H9 (cell line): ENCODE measurements around the gene KCNK10. TPM values are rescaled to one million over a fixed set of nuclear protein-coding genes. Genes with fewer than 3 reads are reported as not detected.

Source experiments
- DNase-seq: peaks from one replicate; pipeline ENCODE4 v3.0.0-alpha.2; 2017
- H2AFZ ChIP-seq: one replicate; pipeline ENCODE4 v1.6.1; 2013; ENCODE audit warnings: mild to moderate bottlenecking, low read length, control low read depth, moderate library complexity
- H2AK5ac ChIP-seq: 2 replicates; pipeline ENCODE4 v1.6.1; 2013; ENCODE audit warnings: low read length, control low read depth, mixed read lengths; ENCODE audit not compliant: insufficient read length
- H2BK120ac ChIP-seq: one replicate; pipeline ENCODE4 v1.6.1; 2013; ENCODE audit warnings: low read depth, mild to moderate bottlenecking, low read length, control low read depth, inconsistent platforms; ENCODE audit not compliant: poor library complexity, severe bottlenecking
- H2BK12ac ChIP-seq: 2 replicates; pipeline ENCODE4 v1.6.1; 2013; ENCODE audit warnings: low read length, control low read depth, mixed read lengths, low read depth; ENCODE audit not compliant: insufficient read length
- H2BK15ac ChIP-seq: 2 replicates; pipeline ENCODE4 v1.6.1; 2013; ENCODE audit warnings: low read depth, low read length, control low read depth
- H2BK20ac ChIP-seq: one replicate; pipeline ENCODE4 v1.6.1; 2013; ENCODE audit warnings: low read depth, mild to moderate bottlenecking, low read length, control low read depth, inconsistent platforms; ENCODE audit not compliant: poor library complexity, severe bottlenecking
- H2BK5ac ChIP-seq: 2 replicates; pipeline ENCODE4 v1.6.1; 2013; ENCODE audit warnings: low read length, control low read depth, mixed read lengths; ENCODE audit not compliant: insufficient read length
- H3K14ac ChIP-seq: 2 replicates; pipeline ENCODE4 v1.6.1; 2013; ENCODE audit warnings: low read length, control low read depth; ENCODE audit not compliant: insufficient read depth
- H3K18ac ChIP-seq: 2 replicates; pipeline ENCODE4 v1.6.1; 2013; ENCODE audit warnings: low read depth, mild to moderate bottlenecking, mixed read lengths, low read length, control low read depth; ENCODE audit not compliant: insufficient read length
- H3K23ac ChIP-seq: 2 replicates; pipeline ENCODE4 v1.6.1; 2013; ENCODE audit warnings: low read length, control low read depth, mixed read lengths, low read depth; ENCODE audit not compliant: insufficient read length
- H3K23me2 ChIP-seq: 2 replicates; pipeline ENCODE4 v1.6.1; 2013; ENCODE audit warnings: low read depth, mild to moderate bottlenecking, mixed read lengths, low read length, control low read depth; ENCODE audit not compliant: insufficient read length, poor library complexity, severe bottlenecking
- H3K27ac ChIP-seq: 2 replicates; pipeline ENCODE4 v1.5.1; 2013; ENCODE audit warnings: low read length, control low read depth, mixed read lengths, low read depth; ENCODE audit not compliant: insufficient read length
- H3K27me3 ChIP-seq: 2 replicates; pipeline ENCODE4 v1.6.1; 2013; ENCODE audit warnings: low read length, control low read depth, inconsistent platforms; ENCODE audit not compliant: insufficient read depth
- H3K4ac ChIP-seq: 2 replicates; pipeline ENCODE4 v1.6.1; 2013; ENCODE audit warnings: low read depth, mild to moderate bottlenecking, control low read depth, inconsistent platforms, low read length, moderate library complexity
- H3K4me1 ChIP-seq: 2 replicates; pipeline ENCODE4 v1.6.1; 2013; ENCODE audit warnings: low read length, control low read depth, inconsistent platforms; ENCODE audit not compliant: insufficient read depth
- H3K4me2 ChIP-seq: 2 replicates; pipeline ENCODE4 v1.6.1; 2013; ENCODE audit warnings: low read length, control low read depth, mixed read lengths; ENCODE audit not compliant: insufficient read length, insufficient read depth
- H3K56ac ChIP-seq: 2 replicates; pipeline ENCODE4 v1.6.1; 2013; ENCODE audit warnings: low read depth, mild to moderate bottlenecking, mixed read lengths, low read length, control low read depth; ENCODE audit not compliant: insufficient read length
- H3K79me1 ChIP-seq: 2 replicates; pipeline ENCODE4 v1.6.1; 2013; ENCODE audit warnings: low read depth, mild to moderate bottlenecking, moderate library complexity, low read length, control low read depth, inconsistent platforms; ENCODE audit not compliant: insufficient read depth, poor library complexity, severe bottlenecking
- H3K79me2 ChIP-seq: 2 replicates; pipeline ENCODE4 v1.6.1; 2013; ENCODE audit warnings: low read length, control low read depth, inconsistent platforms; ENCODE audit not compliant: insufficient read depth
- H3K9ac ChIP-seq: 2 replicates; pipeline ENCODE4 v1.6.1; 2013; ENCODE audit warnings: low read length, control low read depth, mixed read lengths; ENCODE audit not compliant: insufficient read length; ENCODE audit errors: extremely low read depth
- H3K9me3 ChIP-seq: one replicate; pipeline ENCODE4 v1.6.1; 2013; ENCODE audit warnings: low read depth, low read length, inconsistent platforms; ENCODE audit not compliant: control insufficient read depth
- H3T11ph ChIP-seq: one replicate; pipeline ENCODE4 v1.6.1; 2013; ENCODE audit warnings: mild to moderate bottlenecking, low read length, control low read depth, inconsistent platforms
- H4K20me1 ChIP-seq: one replicate; pipeline ENCODE4 v1.6.1; 2013; ENCODE audit not compliant: control insufficient read depth, insufficient read length, insufficient read depth
- H4K5ac ChIP-seq: 2 replicates; pipeline ENCODE4 v1.6.1; 2013; ENCODE audit warnings: low read depth, mild to moderate bottlenecking, mixed read lengths, low read length, control low read depth; ENCODE audit not compliant: insufficient read length
- H4K8ac ChIP-seq: replicated peaks from 2 replicates; pipeline ENCODE4 v1.6.1; 2013; ENCODE audit warnings: low read length, control low read depth, mixed read lengths, low read depth; ENCODE audit not compliant: insufficient read length
- H4K91ac ChIP-seq: 2 replicates; pipeline ENCODE4 v1.6.1; 2013; ENCODE audit warnings: low read depth, mild to moderate bottlenecking, moderate library complexity, mixed read lengths, low read length, control low read depth; ENCODE audit not compliant: insufficient read length
- H3K27ac Mint-ChIP-seq, 3 experiments: 2 replicates in 2 of 3; 3 replicates in 1 of 3; pipeline ENCODE4 v1.8.0; 2020 to 2021; ENCODE audit warnings: mixed read lengths in 3 of 3, mild to moderate bottlenecking in 1 of 3, moderate library complexity in 1 of 3
- H3K27me3 Mint-ChIP-seq: 2 replicates; pipeline ENCODE4 v1.8.0; 2021; ENCODE audit warnings: low read depth, mild to moderate bottlenecking, moderate library complexity, mixed read lengths
- H3K36me3 Mint-ChIP-seq, 3 experiments: 2 replicates in 2 of 3; 3 replicates in 1 of 3; pipeline ENCODE4 v1.8.0; 2020 to 2021; ENCODE audit warnings: low read depth in 3 of 3, mixed read lengths in 3 of 3; ENCODE audit not compliant: insufficient read depth in 1 of 3
- H3K4me1 Mint-ChIP-seq, 2 experiments: 2 replicates each; pipeline ENCODE4 v1.8.0; 2020; ENCODE audit warnings: mixed read lengths in 2 of 2
- H3K4me3 Mint-ChIP-seq, 2 experiments: 2 replicates in 1 of 2; 3 replicates in 1 of 2; pipeline ENCODE4 v1.8.0; 2020 to 2021; ENCODE audit warnings: mild to moderate bottlenecking in 2 of 2, mixed read lengths in 2 of 2, moderate library complexity in 1 of 2
- H3K9me3 Mint-ChIP-seq, 2 experiments: 2 replicates in 1 of 2; 3 replicates in 1 of 2; pipeline ENCODE4 v1.8.0; 2020; ENCODE audit warnings: mild to moderate bottlenecking in 2 of 2, mixed read lengths in 2 of 2, moderate library complexity in 1 of 2
- WGBS: extraction: QIAGEN DNeasy Blood & Tissue Kit; methylation state at CpG from one replicate; pipeline ENCODE4 v1.1.7; 2013; ENCODE audit warnings: missing lambda C conversion rate, low lambda C conversion rate, mixed read lengths; ENCODE audit not compliant: insufficient read length; ENCODE audit errors: extremely low coverage; 5-methylcytosine and 5-hydroxymethylcytosine counted together
- total RNA-seq: library from RNA; stranded (reverse); gene quantifications from 2 replicates; pipeline ENCODE4 v1.2.1, GENCODE V29; 2021
- TF ChIP-seq, protein P1 (sequence below): fragments of 200-600 bp; sonication (generic); conservative IDR thresholded peaks from 3 replicates; pipeline ENCODE4 v1.8.0; 2021; ENCODE audit warnings: antibody characterized with exemption, mild to moderate bottlenecking

Gene KCNK10
- total RNA-seq, 1 experiment from 2014 or later: 0.33 TPM

DNA sequence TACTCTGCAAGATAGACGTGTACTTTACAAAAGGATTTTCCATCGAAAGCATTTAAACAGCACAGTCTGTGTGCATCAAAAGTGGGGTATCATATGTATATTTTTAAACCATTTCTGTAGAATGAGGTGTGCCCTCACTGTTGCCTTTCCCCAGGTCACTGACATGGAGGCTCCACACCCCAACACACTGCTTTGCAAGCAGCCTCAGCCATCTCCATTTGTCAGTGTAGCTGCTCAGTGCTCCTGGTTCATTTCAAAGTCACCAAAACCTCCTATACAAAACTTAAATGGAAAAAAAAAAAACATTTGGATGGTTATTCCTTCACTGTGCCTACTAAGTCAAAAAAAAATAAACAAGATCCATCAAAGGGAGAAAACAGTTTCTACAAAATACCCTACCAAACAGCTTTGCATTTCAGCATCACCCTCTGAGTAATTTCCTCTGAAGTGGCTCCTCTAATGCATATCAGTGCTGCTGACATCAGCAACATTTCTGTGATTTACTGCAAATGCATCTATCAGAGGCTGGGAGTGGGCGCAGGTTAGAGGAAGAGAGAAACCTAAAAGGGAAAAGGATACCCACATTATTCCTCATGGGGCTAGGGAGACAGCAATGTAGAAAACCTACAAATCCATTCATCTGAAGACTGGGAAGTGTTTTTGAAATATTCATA, 46.0 kb downstream of the KCNK10 start:
- no peaks in the 10 kb centered on the region for H3K4me1 Mint-ChIP-seq
- H3K79me1 ChIP-seq: no peaks in the 10 kb centered on the region
- H3K4me3 Mint-ChIP-seq: no peak overlapping the region
- H4K20me1 ChIP-seq: no peaks in the 10 kb centered on the region
- H3K9me3 ChIP-seq: no peaks in the 10 kb centered on the region
- H3K27me3 Mint-ChIP-seq: peaks cover 3% of the 10 kb centered on the region
- H3K27ac Mint-ChIP-seq: no peak overlapping the region
- no peaks in the 10 kb centered on the region for H3K79me2 ChIP-seq
- H2AFZ ChIP-seq: no peak overlapping the region
- no peaks in the 10 kb centered on the region for H3K27me3 ChIP-seq
- H3K23me2 ChIP-seq: no peaks in the 10 kb centered on the region
- no peak overlapping the region for H4K5ac ChIP-seq
- H3K23ac ChIP-seq: no peak overlapping the region
- no peak overlapping the region for H2BK120ac ChIP-seq
- H4K91ac ChIP-seq: no peak overlapping the region
- no peak overlapping the region for H3K4ac ChIP-seq
- H2BK15ac ChIP-seq: no peak overlapping the region
- no peak overlapping the region for H3T11ph ChIP-seq
- no peak overlapping the region for H3K4me2 ChIP-seq
- H3K27ac ChIP-seq: no peak overlapping the region
- H3K36me3 Mint-ChIP-seq: no peaks in the 10 kb centered on the region
- H3K56ac ChIP-seq: no peak overlapping the region
- TF ChIP-seq, protein P1, sequence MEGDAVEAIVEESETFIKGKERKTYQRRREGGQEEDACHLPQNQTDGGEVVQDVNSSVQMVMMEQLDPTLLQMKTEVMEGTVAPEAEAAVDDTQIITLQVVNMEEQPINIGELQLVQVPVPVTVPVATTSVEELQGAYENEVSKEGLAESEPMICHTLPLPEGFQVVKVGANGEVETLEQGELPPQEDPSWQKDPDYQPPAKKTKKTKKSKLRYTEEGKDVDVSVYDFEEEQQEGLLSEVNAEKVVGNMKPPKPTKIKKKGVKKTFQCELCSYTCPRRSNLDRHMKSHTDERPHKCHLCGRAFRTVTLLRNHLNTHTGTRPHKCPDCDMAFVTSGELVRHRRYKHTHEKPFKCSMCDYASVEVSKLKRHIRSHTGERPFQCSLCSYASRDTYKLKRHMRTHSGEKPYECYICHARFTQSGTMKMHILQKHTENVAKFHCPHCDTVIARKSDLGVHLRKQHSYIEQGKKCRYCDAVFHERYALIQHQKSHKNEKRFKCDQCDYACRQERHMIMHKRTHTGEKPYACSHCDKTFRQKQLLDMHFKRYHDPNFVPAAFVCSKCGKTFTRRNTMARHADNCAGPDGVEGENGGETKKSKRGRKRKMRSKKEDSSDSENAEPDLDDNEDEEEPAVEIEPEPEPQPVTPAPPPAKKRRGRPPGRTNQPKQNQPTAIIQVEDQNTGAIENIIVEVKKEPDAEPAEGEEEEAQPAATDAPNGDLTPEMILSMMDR: no peak
- H4K8ac ChIP-seq: no peak overlapping the region
- no peak overlapping the region for H3K18ac ChIP-seq
- H3K9me3 Mint-ChIP-seq: no peaks in the 10 kb centered on the region
- no peak overlapping the region for H2AK5ac ChIP-seq
- no CpG with 5 or more reads among the region's 3 CpGs for WGBS
- no peak for DNase-seq
- no peak overlapping the region for H2BK20ac ChIP-seq
- H3K4me1 ChIP-seq: no peaks in the 10 kb centered on the region; the same call in 1 of the 2 replicates
- no peak overlapping the region for H2BK5ac ChIP-seq
- H2BK12ac ChIP-seq: no peak overlapping the region
- H3K14ac ChIP-seq: no peak overlapping the region
- H3K9ac ChIP-seq: no peak overlapping the region
